Panc1 (cell line): ENCODE measurements around the gene METTL2A. TPM values are rescaled to one million over a fixed set of nuclear protein-coding genes. Genes with fewer than 3 reads are reported as not detected.
"Not testable (repeated sequence)": the region's sequence is repeated elsewhere in the genome, so short reads cannot be mapped to it uniquely, and the experiment has no call there.

Experiments
- ATAC-seq: fragments of 200-7000 bp; cut with Tn5 transposase; 2 replicates; pipeline ENCODE4 v1.9.1; 2020; ENCODE audit warnings: mild to moderate bottlenecking, moderate library complexity
- BruUV-seq: library from RNA; stranded (reverse); fragments of 400-500 nt; replicated peaks from 2 replicates; lab custom pipeline; 2021; lab: Mats Ljungman, UMichigan
- CTCF ChIA-PET: fragments of 300-600 bp; sonication (Branson Sonifier 250); formaldehyde crosslinking; loops from one replicate; lab custom pipeline; 2022; ENCODE audit warnings: antibody characterized with exemption; lab: Charles Lee
- POLR2A ChIA-PET: fragments of 300-600 bp; sonication (Branson Sonifier 250); formaldehyde crosslinking; loops from one replicate; lab custom pipeline; 2022; ENCODE audit warnings: antibody characterized with exemption; lab: Charles Lee
- DNase-seq: peaks from one replicate; pipeline ENCODE4 v3.0.0-alpha.2; 2010; ENCODE audit warnings: low read depth, low spot score
- H3K27ac ChIP-seq: 2 replicates; pipeline ENCODE4 v1.5.1; 2011; ENCODE audit warnings: mild to moderate bottlenecking, low read length, inconsistent platforms
- H3K27me3 ChIP-seq: fragments of 200-500 bp; sonication (Bioruptor generic); 2 replicates; pipeline ENCODE4 v1.6.0; 2014; ENCODE audit warnings: low read length, inconsistent platforms; ENCODE audit not compliant: control insufficient read depth, insufficient read depth
- H3K36me3 ChIP-seq: fragments of 200-500 bp; sonication (Bioruptor generic); 2 replicates; pipeline ENCODE4 v1.5.1; 2014; ENCODE audit warnings: inconsistent platforms, mild to moderate bottlenecking, low read length, moderate library complexity; ENCODE audit not compliant: control insufficient read depth, insufficient read depth
- H3K4me1 ChIP-seq: 2 replicates; pipeline ENCODE4 v1.5.1; 2011; ENCODE audit warnings: inconsistent platforms, mild to moderate bottlenecking, low read length, moderate library complexity; ENCODE audit not compliant: control insufficient read depth, insufficient read depth
- H3K4me3 ChIP-seq, 2 experiments: 2 replicates each; pipeline ENCODE4 v1.5.1; 2011 to 2012; ENCODE audit warnings: low read depth in 2 of 2, low read length in 2 of 2, mild to moderate bottlenecking in 2 of 2, inconsistent platforms in 1 of 2, moderate library complexity in 1 of 2
- H3K9me3 ChIP-seq: fragments of 200-500 bp; sonication (Bioruptor generic); 2 replicates; pipeline ENCODE4 v1.5.1; 2014; ENCODE audit warnings: low read depth, mild to moderate bottlenecking, inconsistent platforms, low read length, moderate library complexity; ENCODE audit not compliant: control insufficient read depth, insufficient read depth
- in situ Hi-C: cut with HindIII; loops from 2 replicates; pipeline ENCODE4 v1.10.0; 2016; ENCODE audit warnings: low sequenced_read_pairs, low pct_unique_long_range_greater_than_20kb
- intact Hi-C: fragments of 100-400 bp; cut with micrococcal nuclease; formaldehyde crosslinking; loops from one replicate; pipeline ENCODE4 v1.10.0; 2022; ENCODE audit not compliant: unreplicated experiment
- total RNA-seq: library from RNA; stranded (reverse); gene quantifications from one replicate; pipeline ENCODE4 v1.2.1, GENCODE V29; 2021; ENCODE audit not compliant: unreplicated experiment

The METTL2A gene
- total RNA-seq, 1 experiment from 2014 or later = 34.2 TPM

- BruUV-seq, H3K9me3 ChIP-seq, in situ Hi-C loops, H3K27me3 ChIP-seq, H3K4me1 ChIP-seq, DNase-seq, intact Hi-C loops, POLR2A ChIA-PET, H3K36me3 ChIP-seq: not testable (repeated sequence)
- Histone ChIP-seq H3K27ac (peak overlapping the region; percentile 92; the same call in 1 of the 2 replicates), H3K4me3 (peak overlapping the region; percentile 64 to 65)
- CTCF ChIA-PET = interaction anchor here (0.6 kb wide), 1 partner anchor 58 kb away, joined by 3 read pairs; no protein-coding TSS in a partner anchor
- ATAC-seq = peak; percentile 61
These were observed 55.4 kb downstream of the METTL2A start for GRCh38 chr17:62478880-62479638.

DNA sequence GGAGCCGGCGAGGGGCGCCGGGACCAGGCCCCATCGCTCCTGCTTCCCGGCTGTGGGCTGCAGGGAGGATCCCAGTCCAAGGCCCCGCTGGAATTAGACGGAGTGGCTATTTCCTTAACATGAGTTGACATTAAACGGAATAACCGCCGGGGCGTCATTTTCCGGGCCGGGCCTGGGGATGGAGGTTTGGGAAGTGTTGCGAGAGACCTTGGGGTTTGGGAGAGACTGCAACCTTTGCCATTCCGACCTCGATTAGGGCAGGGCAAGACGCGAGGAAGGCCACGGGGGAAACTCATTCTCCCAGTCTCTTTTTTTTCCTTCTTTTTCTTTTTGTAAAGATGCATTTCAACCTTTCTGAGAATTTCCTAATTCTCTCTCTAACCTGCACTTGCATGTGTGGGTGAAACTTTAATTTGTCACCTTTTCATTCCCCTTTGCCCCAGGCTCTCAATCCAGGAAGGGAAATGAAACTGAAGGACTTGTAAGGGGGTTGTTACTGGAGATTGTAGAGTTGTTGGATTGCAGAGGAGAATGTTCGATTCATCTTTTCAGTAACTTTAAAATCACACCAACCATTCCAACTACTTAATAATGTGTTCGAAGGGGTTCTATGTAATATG lies 56.1 kb downstream of the METTL2A start:
- CTCF ChIA-PET, DNase-seq, in situ Hi-C loops, H3K9me3 ChIP-seq, BruUV-seq, H3K27me3 ChIP-seq, POLR2A ChIA-PET, H3K36me3 ChIP-seq, intact Hi-C loops, H3K4me1 ChIP-seq: not testable (repeated sequence)
- Histone ChIP-seq H3K4me3 (peak overlapping the region; percentile 64 to 65), H3K27ac (peak overlapping the region; percentile 92)
- ATAC-seq = peak; percentile 13

DNA sequence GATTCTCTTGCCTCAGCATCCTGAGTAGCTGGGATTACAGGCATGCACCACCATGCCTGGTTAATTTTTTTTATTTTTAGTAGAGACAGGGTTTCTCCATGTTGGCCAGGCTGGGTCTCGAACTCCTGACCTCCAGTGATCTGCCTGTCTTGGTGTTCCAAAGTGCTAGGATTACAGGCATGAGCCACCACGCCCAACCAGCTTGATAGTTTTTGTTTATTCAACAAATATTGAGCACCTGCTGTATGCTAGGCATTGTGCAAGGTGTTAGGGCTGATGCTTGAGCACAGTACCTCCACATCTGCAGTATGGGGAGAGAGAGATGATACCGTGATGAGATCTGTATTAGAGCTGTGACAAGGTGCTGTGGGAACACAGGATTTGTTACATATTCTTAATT lies 58.9 kb downstream of the METTL2A start:
- ATAC-seq, H3K4me3 ChIP-seq, H3K36me3 ChIP-seq, intact Hi-C loops, BruUV-seq, H3K9me3 ChIP-seq, in situ Hi-C loops, CTCF ChIA-PET, H3K4me1 ChIP-seq, H3K27ac ChIP-seq, POLR2A ChIA-PET, H3K27me3 ChIP-seq, DNase-seq: not testable (repeated sequence)

DNA sequence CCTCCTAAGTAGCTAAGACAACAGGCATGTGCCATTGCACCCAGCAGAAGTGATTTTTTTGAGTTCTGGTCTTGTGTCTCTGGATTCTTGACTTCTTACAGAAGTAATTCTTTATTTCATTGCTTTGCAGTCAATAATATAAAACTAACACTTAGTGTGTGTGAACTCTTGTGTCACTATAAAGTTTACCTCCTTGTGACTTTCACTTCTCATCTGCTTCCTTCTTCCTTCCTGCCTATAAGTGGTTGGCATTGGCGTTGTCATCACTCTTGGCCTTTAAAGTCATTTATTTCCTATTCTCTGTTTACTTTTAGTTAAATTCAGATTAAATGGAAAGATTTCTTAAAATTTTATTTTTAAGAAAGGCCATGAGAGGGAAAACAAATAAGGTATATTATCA lies 67.3 kb downstream of the METTL2A start:
- CTCF ChIA-PET, intact Hi-C loops, ATAC-seq, H3K9me3 ChIP-seq, H3K36me3 ChIP-seq, POLR2A ChIA-PET, H3K27me3 ChIP-seq, BruUV-seq, H3K4me3 ChIP-seq, H3K27ac ChIP-seq, H3K4me1 ChIP-seq, in situ Hi-C loops, DNase-seq: not testable (repeated sequence)

- H3K4me3 ChIP-seq, H3K4me1 ChIP-seq, DNase-seq, H3K27ac ChIP-seq, H3K9me3 ChIP-seq, H3K36me3 ChIP-seq, CTCF ChIA-PET, intact Hi-C loops, BruUV-seq, H3K27me3 ChIP-seq, POLR2A ChIA-PET, ATAC-seq, in situ Hi-C loops: not testable (repeated sequence)
These were observed 69.5 kb downstream of the METTL2A start for GRCh38 chr17:62493049-62493655.

- CTCF ChIA-PET = not testable (repeated sequence)
These were observed 70.4 kb downstream of the METTL2A start for GRCh38 chr17:62494073-62494472.

GRCh38 chr17:62496344-62496743 lies 72.6 kb downstream of the METTL2A start:
- H3K36me3 ChIP-seq, H3K4me3 ChIP-seq, in situ Hi-C loops, H3K27ac ChIP-seq, H3K9me3 ChIP-seq, DNase-seq, POLR2A ChIA-PET, CTCF ChIA-PET, BruUV-seq, H3K27me3 ChIP-seq, ATAC-seq, intact Hi-C loops, H3K4me1 ChIP-seq: not testable (repeated sequence)

More at GRCh38 chr17:62494073-62494472, 70.4 kb downstream of the METTL2A start:
- H3K27me3 ChIP-seq, H3K4me1 ChIP-seq, DNase-seq, BruUV-seq, H3K27ac ChIP-seq, ATAC-seq, POLR2A ChIA-PET, H3K36me3 ChIP-seq, H3K4me3 ChIP-seq, in situ Hi-C loops, intact Hi-C loops, H3K9me3 ChIP-seq: not testable (repeated sequence)
